Hepatocyte (in vitro differentiated cells): ENCODE data around the gene LHFPL2. TPM values are rescaled to one million over a fixed set of nuclear protein-coding genes. Genes with fewer than 3 reads are reported as not detected.

ENCODE experiments used
- DNase-seq: peaks from one replicate; pipeline ENCODE4 v3.0.0-alpha.2; 2016; ENCODE audit warnings: low spot score
- H2AFZ ChIP-seq: fragments of 200-600 bp; sonication (generic); 2 replicates; pipeline ENCODE4 v1.6.0; 2016; ENCODE audit warnings: antibody characterized with exemption, mild to moderate bottlenecking
- H3K27ac ChIP-seq: fragments of 200-600 bp; sonication (generic); 2 replicates; pipeline ENCODE4 v1.5.1; 2016; ENCODE audit warnings: mild to moderate bottlenecking
- H3K27me3 ChIP-seq: fragments of 200-600 bp; sonication (generic); 2 replicates; pipeline ENCODE4 v1.6.1; 2016
- H3K36me3 ChIP-seq: fragments of 200-600 bp; sonication (generic); replicated peaks from 2 replicates; pipeline ENCODE4 v1.5.1; 2016; ENCODE audit warnings: low read depth; ENCODE audit not compliant: insufficient read depth
- H3K4me1 ChIP-seq: fragments of 200-600 bp; sonication (generic); 2 replicates; pipeline ENCODE4 v1.5.1; 2016; ENCODE audit warnings: mild to moderate bottlenecking, moderate library complexity; ENCODE audit not compliant: insufficient read depth
- H3K4me2 ChIP-seq: fragments of 200-600 bp; sonication (generic); 2 replicates; pipeline ENCODE4 v1.6.0; 2016
- H3K4me3 ChIP-seq: fragments of 200-600 bp; sonication (generic); 2 replicates; pipeline ENCODE4 v1.5.1; 2016; ENCODE audit warnings: mild to moderate bottlenecking
- H3K79me2 ChIP-seq: fragments of 200-600 bp; sonication (generic); 2 replicates; pipeline ENCODE4 v1.6.0; 2017; ENCODE audit warnings: mild to moderate bottlenecking
- H3K9me2 ChIP-seq: fragments of 200-600 bp; sonication (generic); replicated peaks from 2 replicates; pipeline ENCODE4 v1.6.0; 2017; ENCODE audit warnings: mild to moderate bottlenecking; ENCODE audit not compliant: insufficient read depth
- H3K9me3 ChIP-seq: fragments of 200-600 bp; sonication (generic); 2 replicates; pipeline ENCODE4 v1.5.1; 2016; ENCODE audit warnings: low read depth, mild to moderate bottlenecking
- H4K20me1 ChIP-seq: fragments of 200-600 bp; sonication (generic); 2 replicates; pipeline ENCODE4 v1.6.0; 2016; ENCODE audit warnings: mild to moderate bottlenecking; ENCODE audit not compliant: insufficient read depth, poor library complexity, severe bottlenecking
- CTCF ChIP-seq: fragments of 200-600 bp; sonication (generic); IDR thresholded peaks from 2 replicates; pipeline ENCODE4 v1.5.1; 2016; ENCODE audit warnings: antibody characterized with exemption, mild to moderate bottlenecking; ENCODE audit not compliant: poor library complexity
- EZH2 ChIP-seq: fragments of 200-600 bp; sonication (generic); IDR thresholded peaks from 2 replicates; pipeline ENCODE4 v1.6.1; 2016; ENCODE audit warnings: antibody characterized with exemption, mild to moderate bottlenecking, borderline replicate concordance
- EZH2phosphoT487 ChIP-seq: fragments of 200-600 bp; sonication (generic); IDR thresholded peaks from one replicate; pipeline ENCODE4 v1.6.1; 2018; ENCODE audit warnings: antibody characterized with exemption, mild to moderate bottlenecking, low read depth, moderate library complexity; ENCODE audit not compliant: unreplicated experiment, severe bottlenecking
- WGBS: methylation state at CpG from one replicate; pipeline ENCODE4 v1.1.6; 2016; ENCODE audit warnings: low lambda C conversion rate; ENCODE audit errors: missing lambda C conversion rate; 5-methylcytosine and 5-hydroxymethylcytosine counted together
- polyA plus RNA-seq: library from polyadenylated mRNA; unstranded; fragments of >200 nt; fragmentation: Nextera tagmentation; extraction: Ambion mirVana; gene quantifications from 2 replicates; pipeline ENCODE4 v1.2.1, GENCODE V29; 2016
- total RNA-seq: library from RNA; depleted of rRNA; stranded (reverse); fragments of >200 nt; gene quantifications from 2 replicates; pipeline ENCODE4 v1.2.3, GENCODE V29; 2014

LHFPL2 gene
- total and polyA plus RNA-seq, 2 experiments from 2014 or later, result 15.6 to 39.9 TPM

- Histone ChIP-seq H3K27ac (no peak overlapping the region), H4K20me1 (no peaks in the 10 kb centered on the region), H3K9me2 (no peaks in the 10 kb centered on the region), H2AFZ (no peak overlapping the region), H3K27me3 (no peaks in the 10 kb centered on the region), H3K9me3 (no peaks in the 10 kb centered on the region), H3K4me3 (no peak overlapping the region), H3K4me2 (no peak overlapping the region), H3K36me3 (no peaks in the 10 kb centered on the region), H3K4me1 (no peaks in the 10 kb centered on the region), H3K79me2 (no peaks in the 10 kb centered on the region)
- no peak for DNase-seq
- TF ChIP-seq CTCF (no peak), EZH2phosphoT487 (no peak), EZH2 (no peak)
- 91% methylated on average over 1 of the region's 1 CpG for WGBS
Measured at GRCh38 chr5:78476795-78477194, 171.8 kb downstream of the LHFPL2 start.

GRCh38 chr5:78475370-78475769, 173.2 kb downstream of the LHFPL2 start:
- Histone ChIP-seq H3K4me2 (no peak overlapping the region), H3K36me3 (no peaks in the 10 kb centered on the region), H3K27me3 (no peaks in the 10 kb centered on the region), H3K9me3 (no peaks in the 10 kb centered on the region), H4K20me1 (no peaks in the 10 kb centered on the region), H3K9me2 (no peaks in the 10 kb centered on the region), H2AFZ (no peak overlapping the region), H3K79me2 (no peaks in the 10 kb centered on the region), H3K4me3 (no peak overlapping the region), H3K4me1 (no peaks in the 10 kb centered on the region), H3K27ac (no peak overlapping the region)
- WGBS, result 94% methylated on average over 3 of the region's 3 CpGs
- TF ChIP-seq EZH2 (no peak), CTCF (no peak), EZH2phosphoT487 (no peak)
- no peak for DNase-seq

- H3K4me3 ChIP-seq, result no peak overlapping the region
- WGBS, result 100% methylated on average over 1 of the region's 1 CpG
Measured at GRCh38 chr5:78473751-78474150, 174.8 kb downstream of the LHFPL2 start.

More at GRCh38 chr5:78473751-78474150, 174.8 kb downstream of the LHFPL2 start:
- H3K9me3 ChIP-seq, result no peaks in the 10 kb centered on the region
- no peaks in the 10 kb centered on the region for H3K4me1 ChIP-seq
- H3K9me2 ChIP-seq, result no peaks in the 10 kb centered on the region
- H2AFZ ChIP-seq, result no peak overlapping the region
- no peaks in the 10 kb centered on the region for H3K36me3 ChIP-seq
- no peaks in the 10 kb centered on the region for H3K27me3 ChIP-seq
- H4K20me1 ChIP-seq, result no peaks in the 10 kb centered on the region
- H3K27ac ChIP-seq, result no peak overlapping the region
- H3K4me2 ChIP-seq, result no peak overlapping the region
- DNase-seq, result no peak
- no peaks in the 10 kb centered on the region for H3K79me2 ChIP-seq
- TF ChIP-seq EZH2phosphoT487, result no peak
- no peak for TF ChIP-seq EZH2
- TF ChIP-seq CTCF, result no peak
